Heart left ventricle (tissue), 16 donors: ENCODE measurements around the gene CXCL5. TPM values are rescaled to one million over a fixed set of nuclear protein-coding genes. Genes with fewer than 3 reads are reported as not detected.

ENCODE experiments used
- ATAC-seq, 4 donors: fragments of 200-7000 bp; cut with Tn5 transposase; one replicate each; pipeline ENCODE4 v1.9.1; 2020 to 2022; ENCODE audit warnings: moderate library complexity in 4 of 4, mild to moderate bottlenecking in 3 of 4, moderate number of reproducible peaks in 1 of 4
- DNase-seq, 5 donors: peaks; one replicate each; pipeline ENCODE4 v3.0.0-alpha.2; 2020
- H3K27ac ChIP-seq, 12 donors: fragments of 200-600 bp; sonication (generic) in 4 of 12; one replicate each; pipeline versions ENCODE4 v1.5.0 to v1.8.0; 2016 to 2022; ENCODE audit warnings: mild to moderate bottlenecking in 2 of 12
- H3K27me3 ChIP-seq, 9 donors: fragments of 200-600 bp; sonication (generic) in 2 of 9; one replicate each; pipeline versions ENCODE4 v1.5.1 to v1.8.0; 2016 to 2022; ENCODE audit warnings: mild to moderate bottlenecking in 3 of 9
- H3K36me3 ChIP-seq, 9 donors: fragments of 200-600 bp; sonication (generic) in 2 of 9; one replicate each; pipeline versions ENCODE4 v1.5.0 to v1.8.0; 2018 to 2022; ENCODE audit warnings: mild to moderate bottlenecking in 2 of 9
- H3K4me1 ChIP-seq, 12 donors: fragments of 200-600 bp; sonication (generic) in 4 of 12; one replicate each; pipeline versions ENCODE4 v1.5.0 to v1.8.0; 2016 to 2022; ENCODE audit warnings: mild to moderate bottlenecking in 3 of 12
- H3K4me3 ChIP-seq, 12 donors: fragments of 200-600 bp; sonication (generic) in 4 of 12; one replicate each; pipeline versions ENCODE4 v1.5.0 to v1.8.0; 2017 to 2022; ENCODE audit warnings: mild to moderate bottlenecking in 9 of 12, moderate library complexity in 4 of 12
- H3K9me3 ChIP-seq, 12 donors: fragments of 200-600 bp; sonication (generic) in 4 of 12; one replicate each; pipeline versions ENCODE4 v1.5.0 to v1.8.0; 2016 to 2022; ENCODE audit warnings: mild to moderate bottlenecking in 1 of 12
- CTCF ChIP-seq, 12 donors: fragments of 200-600 bp; sonication (generic) in 4 of 12; IDR thresholded peaks; one replicate each; pipeline versions ENCODE4 v1.5.0 to v1.8.0; 2018 to 2022; ENCODE audit warnings: antibody characterized with exemption in 12 of 12, mild to moderate bottlenecking in 5 of 12
- POLR2A ChIP-seq, 2 donors: fragments of 450-650 bp; IDR thresholded peaks; one replicate each; pipeline ENCODE4 v1.6.1; 2017; ENCODE audit warnings: antibody characterized with exemption in 2 of 2, mild to moderate bottlenecking in 2 of 2, moderate library complexity in 2 of 2
- WGBS, 4 donors: extraction: QIAGEN DNeasy Blood & Tissue Kit in 2 of 4; methylation state at CpG; one replicate each; pipeline versions ENCODE4 v1.1.5 to v1.1.7; 2013 to 2018; 5-methylcytosine and 5-hydroxymethylcytosine counted together
- intact Hi-C, 10 donors: fragments of 100-400 bp; cut with DNase I; formaldehyde crosslinking; loops; one replicate each; pipeline versions ENCODE4 v1.11.1 to v1.14.2; 2022
- polyA plus RNA-seq, 2 donors: library from polyadenylated mRNA; stranded (reverse); fragments of 200-250 nt; gene quantifications; one replicate each; pipeline ENCODE4 v1.2.3, GENCODE V29; 2013
- total RNA-seq, 9 donors: library from RNA; depleted of rRNA in 2 of 9; stranded (reverse); fragments of >200 nt in 2 of 9; fragmentation: NEBNext Ultra II Directional in 3 of 9; extraction: Animal tissue kit (Norgen Biotek cat#: 25700) in 3 of 9; gene quantifications; one replicate each; pipeline versions ENCODE4 v1.1.0 to v1.2.4, GENCODE V29; 2016 to 2023
- donor health status: ischemic (EF 13 %, LVEDD 7.1; RV severe dilation, severe dysfunction).
- donor health status: healthy with polysubstance abuse.
- donor health status: DM: no; HTN: yes; CAD: no.
- donor health status: DM: no; HTN: no; CAD: no.
- donor health status: ischemic (EF 25% LVEDD 6.9; RV normal size, moderate dysfunction).
- donor health status: ischemic (EF 25% LVEDD 5.7; RV mildly dilated, moderate dysfunction).
- donor health status: healthy.
- donor health status: DM: yes; HTN: yes; CAD: no.
- donor health status: ischemic (EF 35%, LVEDD 5.7; RV mildly dilated, moderate dysfunction).
- donor health status: nonischemic (EF 11% LVEDD 7.7; RV severe dilation, severe dysfunction).
- donor health status: DM: yes; HTN: yes; CAD: no.
- donor health status: PGD.
- donor health status: ischemic (EF 29% LVEDD 5.4; RV normal size, mild dysfunction).
- donor health status: nonischemic (EF 23%, LVEDD 6.1; RV moderate dilation, normal function).

CXCL5 gene
- total and polyA plus RNA-seq, 11 donors: 0.08 to 0.51 (median 0.10) TPM; not detected in 8

- intact Hi-C loops: no loop called here
- DNase-seq: no peak
- 71 to 79% (median 77%) methylated on average over 3 of the region's 3 CpGs for WGBS, 4 donors
- peaks cover 7 to 48% (median 21%) of the 10 kb centered on the region in 9 donors for H3K27me3 ChIP-seq
- no peak overlapping the region for H3K27ac ChIP-seq
- H3K4me3 ChIP-seq: no peak overlapping the region
- H3K36me3 ChIP-seq: no peaks in the 10 kb centered on the region
- TF ChIP-seq CTCF (IDR thresholded peaks at IDR 0.05) (no peak), POLR2A (IDR thresholded peaks at IDR 0.05) (no peak)
- no peak for ATAC-seq
- H3K9me3 ChIP-seq: no peaks in the 10 kb centered on the region
- H3K4me1 ChIP-seq: peaks cover 0 to 12% (median 8%) of the 10 kb centered on the region in 12 donors
These were observed 52.6 kb downstream of the CXCL5 start for GRCh38 chr4:73945674-73946449.

Other genes starting within 250 kb of the CXCL5 start
- gene CXCL6, start 162.0 kb downstream of the CXCL5 start, total RNA-seq: 1 to 10 TPM in 2 of 9 donors, under 1 TPM in 3, not detected in 4; 0.16 to 4.5 (median 0.83) TPM
- gene CXCL6, start 162.0 kb downstream of the CXCL5 start, polyA plus RNA-seq: under 1 TPM; 0.11 to 0.71 TPM
- gene PF4V1, start 145.4 kb downstream of the CXCL5 start, total RNA-seq: under 1 TPM in 1 of 9 donors, not detected in 8; 0.93 TPM
- gene PF4V1, start 145.4 kb downstream of the CXCL5 start, polyA plus RNA-seq: not detected
- gene CXCL1, start 129.3 kb downstream of the CXCL5 start, total RNA-seq: 10 to 100 TPM in 1 of 9 donors, 1 to 10 TPM in 5, under 1 TPM in 2, not detected in 1; 0.26 to 14.9 (median 1.5) TPM
- gene CXCL1, start 129.3 kb downstream of the CXCL5 start, polyA plus RNA-seq: 1 to 10 TPM; 1.8 to 1.9 TPM
- gene PF4, start 16.6 kb downstream of the CXCL5 start, total RNA-seq: 1 to 10 TPM in 1 of 9 donors, under 1 TPM in 2, not detected in 6; 0.48 to 2.6 (median 0.51) TPM
- under 1 TPM in 1 of 2 donors, not detected in 1; 0.65 TPM for gene PF4, start 16.6 kb downstream of the CXCL5 start, polyA plus RNA-seq
- 1 to 10 TPM in 2 of 9 donors, under 1 TPM in 4, not detected in 3; 0.42 to 1.7 (median 0.57) TPM for gene PPBP, start 10.5 kb downstream of the CXCL5 start, total RNA-seq
- under 1 TPM in 1 of 2 donors, not detected in 1; 0.68 TPM for gene PPBP, start 10.5 kb downstream of the CXCL5 start, polyA plus RNA-seq
- gene CXCL3, start 40.0 kb upstream of the CXCL5 start, total RNA-seq: 1 to 10 TPM in 3 of 9 donors, under 1 TPM in 4, not detected in 2; 0.32 to 8.9 (median 0.97) TPM
- under 1 TPM; 0.69 to 0.80 TPM for gene CXCL3, start 40.0 kb upstream of the CXCL5 start, polyA plus RNA-seq
- 10 to 100 TPM in 3 of 9 donors, 1 to 10 TPM in 6; 1.8 to 33.6 (median 5.9) TPM for gene CXCL2, start 100.5 kb upstream of the CXCL5 start, total RNA-seq
- 1 to 10 TPM; 8.4 to 9.0 TPM for gene CXCL2, start 100.5 kb upstream of the CXCL5 start, polyA plus RNA-seq
- 10 to 100 TPM in 6 of 9 donors, 1 to 10 TPM in 3; 8.2 to 16.4 (median 12.6) TPM for gene MTHFD2L, start 159.4 kb upstream of the CXCL5 start, total RNA-seq
- gene MTHFD2L, start 159.4 kb upstream of the CXCL5 start, polyA plus RNA-seq: 10 to 100 TPM in 1 of 2 donors, 1 to 10 TPM in 1; 6.8 to 11.5 TPM